H7 (cell line): ENCODE results near the gene HOXD12. TPM values are rescaled to one million over a fixed set of nuclear protein-coding genes. Genes with fewer than 3 reads are reported as not detected.

Experiments used
- DNase-seq: peaks from one replicate; pipeline ENCODE4 v3.0.0; 2012
- H3K27me3 ChIP-seq: 2 replicates; pipeline ENCODE4 v1.6.0; 2011; ENCODE audit warnings: mild to moderate bottlenecking, low read length; ENCODE audit not compliant: control insufficient read depth, insufficient read depth
- H3K36me3 ChIP-seq: replicated peaks from 2 replicates; pipeline ENCODE4 v1.5.1; 2011; ENCODE audit warnings: low read length; ENCODE audit not compliant: control insufficient read depth, insufficient read depth
- H3K4me3 ChIP-seq: 2 replicates; pipeline ENCODE4 v1.5.1; 2011; ENCODE audit warnings: low read depth, mild to moderate bottlenecking, control low read depth, low read length, moderate library complexity; ENCODE audit not compliant: insufficient read depth
- total RNA-seq: library from RNA; depleted of rRNA; stranded (reverse); fragments of >200 nt; shearing (Covaris generic); gene quantifications from 2 replicates; pipeline ENCODE4 v1.2.3, GENCODE V29; 2014

Gene HOXD12
- total RNA-seq, 1 experiment from 2014 or later = not detected

GRCh38 chr2:176104316-176105077 is 4.9 kb downstream of the HOXD12 start:
- Histone ChIP-seq H3K4me3 (peak overlapping the region; percentile 16; the same call in 1 of the 2 replicates), H3K27me3 (peaks cover 98% of the 10 kb centered on the region), H3K36me3 (no peaks in the 10 kb centered on the region)
- DNase-seq = peak; percentile 73

- DNase-seq = peak; percentile 75
- Histone ChIP-seq H3K27me3 (peaks cover 98% of the 10 kb centered on the region), H3K4me3 (peak overlapping the region; percentile 16; the same call in 1 of the 2 replicates), H3K36me3 (no peaks in the 10 kb centered on the region)
These were observed 5.6 kb downstream of the HOXD12 start for GRCh38 chr2:176105078-176105729.

DNA sequence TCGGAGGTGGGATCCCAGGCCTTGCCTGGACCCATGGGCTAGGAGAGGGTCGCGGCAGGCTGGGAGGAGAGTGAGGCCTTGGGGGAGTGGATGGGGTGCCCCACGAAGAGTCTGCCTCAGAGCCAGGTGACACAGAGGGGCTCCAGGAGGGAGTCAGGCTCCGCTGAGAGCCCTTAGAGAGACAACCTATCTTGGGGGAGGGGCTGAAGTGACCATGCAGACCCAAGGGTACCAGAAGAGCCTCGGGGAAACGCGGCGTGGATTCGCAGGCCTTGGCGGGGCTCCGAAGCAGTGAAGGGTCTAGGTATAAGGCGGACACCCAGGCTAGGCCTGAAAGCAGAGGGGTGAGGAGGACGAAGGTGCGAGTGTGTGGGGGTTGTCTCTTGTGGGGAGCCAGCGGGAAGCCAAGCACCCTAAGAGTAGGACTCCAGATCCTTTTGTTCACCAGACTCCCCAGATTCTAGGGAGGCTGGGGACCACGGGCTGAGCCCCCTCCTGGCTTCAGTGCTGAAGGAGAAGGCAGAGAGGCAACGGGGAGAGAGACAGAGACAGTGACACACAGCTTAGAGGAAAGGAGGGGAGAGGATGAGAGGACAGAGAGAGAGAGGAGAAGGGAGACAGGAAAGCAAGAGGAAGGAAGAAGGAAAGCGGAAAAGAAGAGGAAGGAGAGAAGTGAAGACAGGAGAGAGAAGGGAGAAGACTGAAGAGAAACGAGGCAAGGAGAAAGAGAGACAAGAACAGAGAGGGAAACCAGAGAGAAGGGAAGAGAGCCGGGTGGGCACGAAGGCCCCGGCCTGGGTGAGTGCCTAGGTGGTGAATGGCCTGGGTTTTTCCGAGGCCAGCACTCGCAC is 6.4 kb downstream of the HOXD12 start:
- Histone ChIP-seq H3K4me3 (peak overlapping the region; percentile 3; the same call in 1 of the 2 replicates), H3K27me3 (peaks cover 98% of the 10 kb centered on the region), H3K36me3 (no peaks in the 10 kb centered on the region)
- no peak for DNase-seq

GRCh38 chr2:176106581-176107539 is 7.3 kb downstream of the HOXD12 start, which contains the start of gene HOXD11:
TSS of gene HOXD11 (plus strand) at chr2:176107280. CDS start at chr2:176107356, 76 bp downstream.
- Histone ChIP-seq H3K4me3 (peak within 1 kb of the TSS; percentile 3; the same call in 1 of the 2 replicates), H3K36me3 (no peaks in the 10 kb centered on the region), H3K27me3 (peaks cover 98% of the 10 kb centered on the region)
- DNase-seq = peak; percentile 88

DNA sequence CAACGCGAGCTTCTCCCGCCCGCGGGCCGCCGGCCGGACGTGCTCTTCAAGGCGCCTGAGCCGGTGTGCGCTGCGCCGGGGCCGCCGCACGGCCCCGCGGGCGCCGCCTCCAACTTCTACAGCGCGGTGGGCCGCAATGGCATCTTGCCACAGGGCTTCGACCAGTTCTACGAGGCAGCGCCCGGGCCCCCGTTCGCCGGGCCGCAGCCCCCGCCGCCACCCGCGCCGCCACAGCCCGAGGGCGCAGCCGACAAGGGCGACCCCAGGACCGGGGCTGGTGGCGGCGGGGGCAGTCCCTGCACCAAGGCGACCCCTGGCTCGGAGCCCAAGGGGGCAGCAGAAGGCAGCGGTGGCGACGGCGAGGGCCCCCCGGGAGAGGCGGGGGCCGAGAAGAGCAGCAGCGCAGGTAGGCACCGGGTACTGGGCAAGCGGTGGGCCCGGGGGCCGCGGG is 8.2 kb downstream of the HOXD12 start:
- Histone ChIP-seq H3K4me3 (no peak overlapping the region), H3K27me3 (peaks cover 98% of the 10 kb centered on the region), H3K36me3 (no peaks in the 10 kb centered on the region)
- peak; percentile 76 for DNase-seq

DNA sequence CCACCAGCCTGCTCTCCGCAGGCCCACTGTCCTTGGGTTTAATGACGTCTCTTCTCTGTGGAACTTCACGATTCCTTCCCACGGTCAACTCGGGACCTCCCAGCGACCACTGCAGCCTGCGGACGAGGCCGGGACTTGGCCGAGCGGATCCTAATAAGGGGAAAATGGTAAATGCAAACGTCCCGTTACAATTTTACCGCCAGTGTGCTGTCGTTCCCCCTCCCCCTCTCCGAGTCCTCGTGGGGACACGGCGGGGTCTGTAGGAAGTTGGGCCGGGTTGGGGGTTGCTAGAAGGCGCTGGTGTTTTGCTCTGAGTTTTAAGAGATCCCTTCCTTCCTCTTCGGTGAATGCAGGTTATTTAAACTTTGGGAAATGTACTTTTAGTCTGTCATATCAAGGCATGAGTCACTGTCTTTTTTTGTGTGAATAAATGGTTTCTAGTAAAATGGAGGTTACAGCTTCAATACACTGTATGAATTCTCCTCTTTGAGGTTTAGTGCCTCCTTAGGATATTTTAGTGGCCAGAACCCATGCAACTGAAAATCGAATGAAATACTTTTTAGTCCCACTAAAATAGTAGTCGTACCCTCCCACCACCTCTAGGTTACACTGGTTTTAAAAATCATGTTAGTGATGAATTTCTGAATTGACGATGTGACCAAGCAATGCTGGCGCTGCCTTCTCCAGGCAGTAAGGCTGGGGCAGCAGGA is 9.8 kb downstream of the HOXD12 start:
- no peaks in the 10 kb centered on the region for H3K36me3 ChIP-seq
- DNase-seq = peak; percentile 38
- H3K27me3 ChIP-seq = peaks cover 98% of the 10 kb centered on the region
- no peak overlapping the region for H3K4me3 ChIP-seq

DNA sequence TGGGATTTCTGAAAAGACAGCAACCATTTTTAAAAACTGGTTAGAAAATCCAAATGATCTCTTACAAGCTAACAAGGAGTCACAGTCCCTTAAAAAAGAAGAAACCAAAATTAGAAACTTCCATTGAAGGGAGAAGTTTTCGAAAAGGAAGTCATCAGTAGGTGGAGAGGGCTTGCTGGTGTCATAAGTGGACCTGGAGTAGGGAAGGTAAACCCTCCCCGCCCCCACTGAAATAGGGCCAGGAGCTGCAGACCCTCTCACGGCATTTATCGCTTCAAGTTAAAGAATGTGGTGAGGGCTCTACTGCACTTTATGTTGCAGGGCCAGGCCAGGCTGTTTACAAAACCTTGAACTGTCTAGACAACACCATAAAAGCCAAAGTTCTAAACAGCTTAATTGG is 10.4 kb downstream of the HOXD12 start:
- no peak for DNase-seq
- H3K27me3 ChIP-seq = peaks cover 98% of the 10 kb centered on the region
- no peaks in the 10 kb centered on the region for H3K36me3 ChIP-seq
- H3K4me3 ChIP-seq = no peak overlapping the region

DNA sequence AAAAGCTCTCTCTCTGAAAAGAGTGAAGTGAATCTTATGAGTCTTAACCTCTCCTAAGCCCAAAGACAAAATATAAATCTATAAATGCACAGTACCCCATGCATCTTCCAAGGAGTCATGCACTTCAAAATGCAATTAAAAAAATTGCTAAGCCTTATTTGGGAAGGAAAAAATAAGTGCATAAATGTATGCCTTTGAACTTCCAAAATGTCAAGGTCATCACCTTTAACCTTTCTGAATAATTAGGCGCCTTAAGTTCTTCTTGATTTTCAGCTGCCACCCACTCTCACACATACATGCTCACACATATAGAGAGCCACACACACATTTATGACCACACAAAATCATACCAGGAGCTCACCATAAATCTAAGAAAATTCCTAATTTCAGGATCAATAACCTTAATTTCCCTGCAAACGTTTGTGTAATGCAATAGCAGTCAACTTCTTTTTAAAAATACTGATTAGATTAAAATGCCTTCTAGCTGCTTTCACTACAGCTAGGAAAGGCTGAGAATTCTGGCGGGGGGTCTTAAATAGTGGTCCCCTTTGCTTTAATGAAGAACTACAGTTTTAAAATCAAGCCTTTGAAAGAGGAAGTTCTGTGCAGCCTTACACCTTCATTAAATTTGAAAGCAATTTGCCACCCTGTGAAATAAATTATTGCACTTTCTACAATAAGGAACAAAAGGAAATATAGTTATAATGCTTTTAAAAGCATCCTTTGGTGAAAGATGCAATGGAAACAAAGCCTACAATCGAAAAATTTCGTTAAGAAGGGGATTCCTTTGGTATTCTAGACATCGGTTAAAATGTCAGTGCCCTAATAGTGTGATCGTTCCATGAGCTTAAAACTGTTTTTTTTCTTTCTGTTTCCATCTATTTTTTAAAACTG is 11.1 kb downstream of the HOXD12 start:
- peaks cover 98% of the 10 kb centered on the region for H3K27me3 ChIP-seq

GRCh38 chr2:176111309-176111663 is 11.7 kb downstream of the HOXD12 start:
- Histone ChIP-seq H3K27me3 (peaks cover 98% of the 10 kb centered on the region), H3K4me3 (no peak overlapping the region), H3K36me3 (no peaks in the 10 kb centered on the region)
- DNase-seq = peak; percentile 90

More for the DNA sequence above, 11.1 kb downstream of the HOXD12 start:
- no peak for DNase-seq
- Histone ChIP-seq H3K36me3 (no peaks in the 10 kb centered on the region), H3K4me3 (no peak overlapping the region)

DNA sequence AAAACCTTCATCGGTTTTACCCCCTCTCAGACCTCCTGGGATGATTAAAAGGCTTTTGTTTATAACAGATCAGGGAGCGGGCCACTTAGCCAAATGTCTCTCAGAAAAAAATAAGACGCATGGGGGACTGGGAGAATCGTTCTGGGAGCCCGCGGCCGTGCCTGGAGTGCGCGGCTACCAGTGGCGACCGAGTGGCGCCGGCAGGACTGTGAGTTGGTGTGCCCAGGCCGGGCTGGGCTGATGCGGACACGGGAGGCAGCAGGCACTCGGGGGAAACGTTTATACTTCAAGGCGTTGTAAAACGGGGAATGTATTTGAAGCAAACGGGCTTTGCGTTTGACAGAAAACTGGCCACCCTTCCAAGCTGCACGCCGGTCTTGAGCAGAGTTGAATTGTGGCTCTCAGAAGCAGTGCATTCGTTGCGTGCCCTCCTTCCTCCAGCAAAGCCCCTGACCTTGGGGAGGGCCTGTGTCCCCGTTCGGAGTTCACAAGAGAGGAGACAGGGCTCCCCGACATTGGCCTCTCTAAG is 12.3 kb downstream of the HOXD12 start:
- no peaks in the 10 kb centered on the region for H3K36me3 ChIP-seq
- no peak overlapping the region for H3K4me3 ChIP-seq
- DNase-seq = peak; percentile 64
- H3K27me3 ChIP-seq = peaks cover 99% of the 10 kb centered on the region

DNA sequence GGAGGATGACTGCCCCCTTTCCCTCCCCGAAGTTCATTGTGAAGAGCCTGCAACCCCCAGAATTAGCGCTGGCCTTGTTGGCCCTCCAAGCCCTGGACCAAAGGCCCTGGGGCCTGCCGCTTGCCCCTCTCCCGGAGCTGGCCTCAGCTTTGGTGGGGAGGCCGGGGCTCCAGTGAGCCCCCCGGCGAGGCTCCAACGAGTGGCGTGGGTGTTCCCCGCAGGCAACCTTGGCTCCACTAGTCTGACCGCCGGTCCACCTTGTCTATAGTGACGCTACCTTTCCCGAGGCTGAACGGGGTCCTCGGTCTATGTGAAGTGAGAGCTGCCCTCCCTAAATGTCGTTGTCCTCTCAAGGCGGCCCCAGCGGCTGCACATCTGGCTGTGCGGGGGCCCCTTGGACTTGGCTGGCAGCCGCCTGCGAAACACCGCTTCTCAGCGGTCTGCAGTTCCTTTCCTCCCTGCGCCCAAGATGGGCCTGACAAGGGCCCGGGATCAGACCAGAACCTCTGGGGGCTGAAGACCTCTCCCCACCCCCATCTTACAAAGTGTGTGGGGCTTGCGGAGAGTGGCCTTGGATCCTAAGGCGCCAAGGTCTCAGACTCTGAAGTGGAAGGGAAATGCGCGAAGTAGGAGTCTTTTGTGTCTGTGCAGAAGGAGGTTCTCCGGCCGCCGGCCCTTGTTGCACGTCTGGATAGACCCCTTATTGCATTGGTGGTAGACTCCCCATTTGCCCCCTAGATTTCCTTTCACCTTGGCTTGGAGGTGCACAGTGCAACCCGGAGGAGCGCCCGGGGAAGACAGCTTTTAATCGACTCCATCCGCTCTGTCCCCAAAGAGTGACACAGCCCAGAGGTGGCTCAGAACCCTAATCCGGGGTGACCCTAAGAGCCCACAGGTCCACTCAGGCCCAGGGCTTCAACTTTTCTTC is 13.0 kb downstream of the HOXD12 start:
- Histone ChIP-seq H3K36me3 (no peaks in the 10 kb centered on the region), H3K27me3 (peaks cover 100% of the 10 kb centered on the region), H3K4me3 (no peak overlapping the region)
- DNase-seq = peak; percentile 64
